GM21360 (cell line): ENCODE data around the gene TBX2.
"Not testable (repeated sequence)": the region's sequence is repeated elsewhere in the genome, so short reads cannot be mapped to it uniquely, and the experiment has no call there.

Source experiments
- ATAC-seq: cut with Tn5 transposase; IDR thresholded peaks from one replicate; pipeline ENCODE4 v1.9.1; 2021; ENCODE audit warnings: mild to moderate bottlenecking, moderate library complexity; ENCODE audit not compliant: unreplicated experiment

TBX2 gene

GRCh38 chr17:61399131-61400065, at the start of gene TBX2:
TSS of gene TBX2 (plus strand) at chr17:61399843. CDS start at chr17:61400177, 334 bp downstream.
- ATAC-seq = no peak

DNA sequence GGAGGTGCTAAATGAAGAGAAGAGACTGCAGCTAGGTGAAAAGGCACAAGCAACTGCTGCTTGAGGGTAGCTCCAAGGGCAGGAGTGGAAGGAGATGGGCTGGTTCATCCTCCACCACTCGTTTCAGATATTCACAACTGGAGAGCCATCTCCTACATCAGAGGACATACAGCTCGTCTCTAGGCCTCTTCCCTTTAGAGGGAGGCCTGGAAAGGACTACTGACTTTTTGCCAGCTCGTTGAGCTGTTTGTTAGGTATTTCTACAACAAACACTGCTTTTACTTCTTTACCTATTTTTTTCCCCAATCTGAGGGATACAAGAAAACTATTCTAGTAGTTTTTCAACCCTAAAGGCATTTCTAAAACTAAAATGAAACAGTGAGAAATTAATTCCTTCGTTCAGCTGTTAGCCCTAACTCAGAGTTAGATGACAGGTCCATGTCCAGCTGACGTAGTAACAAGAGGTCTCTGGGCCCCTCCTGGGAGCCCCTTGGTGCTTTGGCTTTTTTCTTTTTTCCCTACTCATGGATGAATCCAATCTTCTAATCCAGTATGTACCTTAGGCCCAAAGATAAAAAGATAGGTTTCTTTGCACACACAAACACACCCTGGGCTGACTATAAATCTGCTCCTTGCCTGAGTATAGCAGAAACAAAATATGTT, 47.8 kb upstream of the TBX2 start:
- no peak for ATAC-seq

DNA sequence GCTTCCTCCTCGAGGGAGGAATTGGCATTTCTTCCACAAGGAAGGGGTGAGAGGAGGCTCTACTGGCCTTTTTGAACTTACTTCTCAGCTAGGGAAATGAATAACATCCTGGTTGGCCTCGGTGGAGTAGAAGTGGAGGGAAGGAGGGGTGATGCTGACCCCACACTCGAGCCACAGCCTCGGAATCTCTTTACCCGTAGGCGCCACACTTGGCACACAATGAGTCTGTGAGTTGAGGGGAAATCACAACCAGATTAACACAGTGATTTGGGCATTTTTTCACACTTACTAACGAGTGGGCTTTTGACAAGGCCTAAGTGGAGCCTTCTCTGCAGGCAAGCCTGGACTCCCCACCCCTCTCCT, 47.3 kb upstream of the TBX2 start:
- no peak for ATAC-seq

- ATAC-seq = no peak
Measured at GRCh38 chr17:61352781-61353491, 46.7 kb upstream of the TBX2 start.

GRCh38 chr17:61353615-61354014, 46.0 kb upstream of the TBX2 start:
- ATAC-seq = no peak

DNA sequence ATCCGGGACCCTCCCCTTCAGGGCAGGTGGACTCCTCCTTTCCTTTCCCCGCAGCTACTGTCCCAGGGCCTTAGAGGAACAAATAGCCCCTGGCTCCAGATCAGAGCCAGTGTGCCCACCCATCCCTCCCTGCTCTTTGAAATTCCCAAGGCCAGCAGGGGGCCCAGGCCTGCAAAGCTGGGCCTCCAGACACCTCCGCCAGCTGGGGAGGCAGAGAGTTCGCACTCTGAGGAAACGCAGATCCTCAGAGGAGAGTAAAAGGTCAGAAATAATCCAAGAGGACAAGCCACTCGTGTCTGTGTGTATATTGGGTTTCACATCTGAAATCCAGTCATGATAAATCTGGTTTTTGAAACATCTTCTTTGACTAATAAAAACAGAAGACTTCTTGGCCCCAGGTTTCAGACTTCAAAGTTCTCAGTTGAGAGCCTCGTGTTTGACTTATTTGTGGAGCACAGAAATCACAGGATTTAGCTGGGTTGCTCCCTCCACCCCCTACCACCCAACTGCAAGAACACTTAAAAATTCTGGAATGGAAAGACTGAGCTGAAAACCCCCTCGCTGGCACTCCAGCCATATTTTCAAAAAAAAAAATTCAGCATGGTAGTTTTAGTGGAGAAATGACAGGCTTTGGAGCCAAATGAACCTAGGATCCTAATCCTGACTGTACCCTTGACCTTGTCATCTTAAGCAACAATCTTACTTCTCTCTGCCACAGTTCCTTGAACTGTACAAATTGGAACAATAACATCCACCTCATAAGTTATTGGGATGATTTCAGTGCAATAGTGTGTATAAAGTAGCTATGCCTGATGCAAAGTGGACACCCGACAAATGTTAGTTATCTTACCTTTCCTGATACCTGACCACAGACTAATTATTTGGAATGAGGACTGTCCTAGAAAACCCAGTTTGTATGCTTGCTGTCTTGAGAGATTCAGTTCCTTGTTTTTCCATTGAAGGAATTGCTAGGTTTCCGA, 44.5 kb upstream of the TBX2 start:
- no peak for ATAC-seq

DNA sequence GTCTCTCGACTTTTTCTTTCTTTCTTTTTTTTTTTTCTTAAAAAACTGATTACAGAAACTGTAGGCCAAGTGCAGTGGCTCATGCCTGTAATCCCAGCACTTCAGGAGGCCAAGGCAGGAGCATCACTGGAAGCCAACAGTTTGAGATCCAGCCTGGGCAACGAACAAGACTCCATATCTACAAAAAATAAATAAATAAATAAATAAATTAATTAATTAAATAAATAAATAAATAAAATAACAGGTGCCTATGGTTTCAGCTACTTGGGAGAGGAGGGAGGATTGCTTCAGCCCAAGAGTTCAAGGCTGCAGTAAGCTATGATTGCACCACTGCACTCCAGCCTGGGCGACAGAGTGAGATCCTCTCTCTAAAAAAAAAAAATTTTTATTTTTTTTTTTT, 42.6 kb upstream of the TBX2 start:
- not testable (repeated sequence) for ATAC-seq

- ATAC-seq = not testable (repeated sequence)
Measured at GRCh38 chr17:61359513-61359912, 40.1 kb upstream of the TBX2 start.

GRCh38 chr17:61360318-61360943, 39.2 kb upstream of the TBX2 start:
- ATAC-seq = no peak

DNA sequence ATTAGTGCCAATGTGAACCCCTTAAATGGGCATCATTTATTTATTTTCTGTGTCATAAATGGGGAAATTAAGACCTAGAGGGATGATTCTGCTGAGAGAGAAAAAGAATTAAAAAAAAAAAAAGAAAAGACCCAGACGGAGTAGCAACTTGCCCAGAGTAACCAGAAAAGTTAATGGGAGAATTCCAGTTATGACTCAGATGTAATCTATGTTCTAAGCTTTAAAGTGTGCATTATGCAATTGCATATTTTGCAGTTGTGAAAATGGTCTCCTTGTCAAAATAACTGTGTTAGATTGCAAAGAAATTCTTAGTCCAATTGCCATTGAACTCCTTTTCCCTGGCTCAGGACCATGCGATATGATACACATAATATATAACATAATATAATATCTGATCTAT, 38.6 kb upstream of the TBX2 start:
- no peak for ATAC-seq

DNA sequence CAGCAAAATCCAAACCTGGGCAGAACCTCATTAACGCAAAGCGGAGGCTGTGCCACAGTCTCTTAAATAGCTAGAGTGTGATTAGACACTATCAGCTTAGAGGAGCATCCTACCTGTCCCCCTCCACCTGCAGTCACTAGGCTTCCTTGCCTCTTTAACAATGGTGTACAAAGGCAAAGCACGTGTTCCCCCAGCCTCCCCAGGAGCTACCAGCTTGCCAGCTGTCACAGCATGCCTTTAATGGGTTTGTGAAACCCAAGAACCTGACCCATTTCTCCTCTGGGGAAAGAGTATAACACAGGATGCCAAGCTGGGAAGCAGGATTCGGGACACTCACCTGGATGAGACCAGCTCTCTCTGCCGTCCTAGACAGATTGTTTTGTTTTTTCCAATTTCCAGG, 37.2 kb upstream of the TBX2 start:
- ATAC-seq = no peak

GRCh38 chr17:61362852-61363600, 36.6 kb upstream of the TBX2 start:
- no peak for ATAC-seq

- no peak for ATAC-seq
Measured at GRCh38 chr17:61363601-61364462, 35.8 kb upstream of the TBX2 start.

- no peak for ATAC-seq
Measured at GRCh38 chr17:61364463-61364846, 35.2 kb upstream of the TBX2 start.

DNA sequence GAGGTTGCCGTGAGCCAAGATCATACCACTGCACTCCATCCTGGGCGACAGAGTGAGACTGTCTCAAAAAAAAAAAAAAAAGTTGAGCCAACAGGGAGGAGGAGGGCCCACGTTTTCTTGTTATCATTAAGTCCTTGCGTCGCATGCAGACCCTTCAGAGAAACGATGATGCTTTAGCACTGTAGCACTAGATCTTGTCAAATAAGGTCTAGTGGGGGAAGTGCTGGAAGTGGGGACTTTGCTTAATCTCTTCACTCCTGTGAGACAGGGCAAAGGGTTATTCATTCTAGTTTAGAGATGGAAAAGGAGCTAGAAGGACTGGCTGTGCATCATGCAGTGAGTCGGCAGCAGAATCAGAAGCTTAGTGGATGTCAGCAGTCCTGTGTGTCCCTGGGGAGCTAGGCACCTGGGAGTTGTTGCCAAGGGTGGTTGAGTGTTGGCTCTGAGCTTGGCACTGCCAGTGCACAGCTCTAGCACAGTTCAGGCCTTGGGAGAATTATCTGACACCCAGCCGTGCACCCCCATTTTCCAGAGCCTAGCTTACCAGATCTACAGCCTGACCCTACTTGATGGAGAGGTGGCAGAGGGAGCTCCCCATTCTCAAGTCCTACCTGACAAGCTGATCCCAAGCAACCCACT, 33.4 kb upstream of the TBX2 start:
- no peak for ATAC-seq

DNA sequence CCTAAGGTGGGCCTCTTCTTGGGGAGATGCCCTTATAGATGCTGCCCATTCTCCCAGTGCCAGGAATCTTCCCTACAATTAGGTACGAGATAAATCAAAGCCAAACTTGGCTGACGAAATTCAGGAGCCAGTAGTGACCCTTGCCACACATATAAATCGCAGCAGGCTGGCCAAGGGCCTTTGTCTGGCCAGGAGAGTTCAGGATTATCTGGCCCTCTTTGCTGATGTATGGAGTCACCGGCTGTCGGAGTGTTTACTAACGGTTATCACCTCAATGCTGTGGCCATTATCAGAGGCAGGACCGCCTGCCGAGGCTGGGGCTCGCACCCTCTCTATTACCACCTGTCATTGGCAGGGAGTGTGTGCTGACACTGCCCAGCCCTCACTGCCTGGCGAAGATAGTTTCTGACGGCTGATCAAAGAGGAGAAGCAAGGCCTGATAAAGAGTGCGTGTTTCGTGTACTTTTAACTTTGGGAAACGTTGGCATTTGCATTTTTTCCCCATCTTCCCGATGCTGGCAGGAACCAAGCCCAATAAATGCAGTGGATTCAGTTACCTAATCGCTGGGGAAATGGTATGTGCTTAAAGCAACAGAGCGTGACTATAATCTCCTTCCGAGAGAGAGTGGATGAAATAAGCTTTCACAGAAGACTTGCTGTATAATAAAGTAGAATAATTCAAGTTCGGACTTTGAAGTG, 32.8 kb upstream of the TBX2 start:
- no peak for ATAC-seq
